Neural cell (in vitro differentiated cells): ENCODE measurements around the gene JOSD1.

Experiments
- EP300 ChIP-seq: fragments of 450-650 bp; conservative IDR thresholded peaks from 2 replicates; pipeline ENCODE4 v1.6.1; 2014; ENCODE audit warnings: antibody characterized with exemption, mild to moderate bottlenecking, moderate library complexity; ENCODE audit not compliant: poor library complexity, severe bottlenecking
- POLR2AphosphoS5 ChIP-seq: IDR thresholded peaks from 2 replicates; pipeline ENCODE4 v1.6.1; 2012
- RAD21 ChIP-seq: fragments of 450-650 bp; conservative IDR thresholded peaks from 2 replicates; pipeline ENCODE4 v1.6.1; 2014; ENCODE audit warnings: antibody characterized with exemption, mild to moderate bottlenecking, moderate library complexity
- TAF1 ChIP-seq: IDR thresholded peaks from 2 replicates; pipeline ENCODE4 v1.6.1; 2012; ENCODE audit warnings: low read depth
- TF ChIP-seq, protein P1 (sequence below): fragments of 450-650 bp; IDR thresholded peaks from 2 replicates; pipeline ENCODE4 v1.5.1; 2014; ENCODE audit warnings: antibody characterized with exemption, mild to moderate bottlenecking, moderate library complexity; ENCODE audit not compliant: poor library complexity, severe bottlenecking

DNA sequence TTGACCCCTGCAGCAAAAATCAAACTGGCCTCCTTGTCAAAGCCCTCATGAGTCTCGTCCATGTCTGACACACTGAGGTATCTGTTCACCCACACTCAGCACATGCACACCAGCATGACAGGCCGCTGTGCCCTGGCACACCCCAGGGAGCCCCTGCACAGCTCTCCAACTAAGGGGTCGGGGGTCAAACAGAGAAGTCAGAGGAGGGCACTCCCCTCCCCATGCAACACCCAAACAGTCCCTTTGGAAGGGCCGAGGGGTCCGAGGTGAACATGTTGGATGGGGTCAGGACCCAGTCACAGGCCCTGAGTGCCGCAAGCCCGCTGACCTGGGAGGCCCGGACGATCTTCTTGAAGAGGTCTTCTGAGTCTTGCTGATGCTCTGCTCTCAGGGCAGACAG, 40.4 kb upstream of the JOSD1 start:
- no peak for TF ChIP-seq RAD21
- no peak for TF ChIP-seq TAF1
- TF ChIP-seq, protein P1, sequence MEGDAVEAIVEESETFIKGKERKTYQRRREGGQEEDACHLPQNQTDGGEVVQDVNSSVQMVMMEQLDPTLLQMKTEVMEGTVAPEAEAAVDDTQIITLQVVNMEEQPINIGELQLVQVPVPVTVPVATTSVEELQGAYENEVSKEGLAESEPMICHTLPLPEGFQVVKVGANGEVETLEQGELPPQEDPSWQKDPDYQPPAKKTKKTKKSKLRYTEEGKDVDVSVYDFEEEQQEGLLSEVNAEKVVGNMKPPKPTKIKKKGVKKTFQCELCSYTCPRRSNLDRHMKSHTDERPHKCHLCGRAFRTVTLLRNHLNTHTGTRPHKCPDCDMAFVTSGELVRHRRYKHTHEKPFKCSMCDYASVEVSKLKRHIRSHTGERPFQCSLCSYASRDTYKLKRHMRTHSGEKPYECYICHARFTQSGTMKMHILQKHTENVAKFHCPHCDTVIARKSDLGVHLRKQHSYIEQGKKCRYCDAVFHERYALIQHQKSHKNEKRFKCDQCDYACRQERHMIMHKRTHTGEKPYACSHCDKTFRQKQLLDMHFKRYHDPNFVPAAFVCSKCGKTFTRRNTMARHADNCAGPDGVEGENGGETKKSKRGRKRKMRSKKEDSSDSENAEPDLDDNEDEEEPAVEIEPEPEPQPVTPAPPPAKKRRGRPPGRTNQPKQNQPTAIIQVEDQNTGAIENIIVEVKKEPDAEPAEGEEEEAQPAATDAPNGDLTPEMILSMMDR = no peak
- no peak for TF ChIP-seq POLR2AphosphoS5
- TF ChIP-seq EP300 = no peak
